RWPE2 (cell line): Measurements from ENCODE around the gene ENAH.

Experiments used
- ATAC-seq: fragments of 200-7000 bp; cut with Tn5 transposase; 3 replicates; pipeline ENCODE4 v1.9.1; 2021; ENCODE audit warnings: low read depth
- DNase-seq: peaks from one replicate; pipeline ENCODE4 v3.0.0-alpha.2; 2020; ENCODE audit warnings: low spot score
- H3K27ac ChIP-seq: fragments of 450-650 bp; 2 replicates; pipeline ENCODE4 v1.5.1; 2017; ENCODE audit warnings: mild to moderate bottlenecking; ENCODE audit not compliant: poor library complexity, severe bottlenecking
- H3K27me3 ChIP-seq: fragments of 250-450 bp; sonication (Bioruptor Pico); 2 replicates; pipeline ENCODE4 v1.5.1; 2021; ENCODE audit warnings: mild to moderate bottlenecking, moderate library complexity; ENCODE audit not compliant: insufficient read depth, poor library complexity, severe bottlenecking
- H3K36me3 ChIP-seq: fragments of 250-450 bp; sonication (Bioruptor Pico); 2 replicates; pipeline ENCODE4 v1.5.1; 2020; ENCODE audit warnings: low read depth, mild to moderate bottlenecking, moderate library complexity
- H3K4me1 ChIP-seq: fragments of 250-450 bp; sonication (Bioruptor Pico); 2 replicates; pipeline ENCODE4 v1.5.1; 2021; ENCODE audit warnings: mild to moderate bottlenecking, moderate library complexity; ENCODE audit not compliant: insufficient read depth, poor library complexity, severe bottlenecking
- H3K4me3 ChIP-seq: fragments of 250-450 bp; sonication (Bioruptor Pico); 2 replicates; pipeline ENCODE4 v1.5.1; 2021; ENCODE audit warnings: mild to moderate bottlenecking, moderate library complexity; ENCODE audit not compliant: severe bottlenecking
- H3K9me3 ChIP-seq: fragments of 250-450 bp; sonication (Bioruptor Pico); 2 replicates; pipeline ENCODE4 v1.5.1; 2021; ENCODE audit warnings: mild to moderate bottlenecking, moderate library complexity; ENCODE audit not compliant: severe bottlenecking
- CTCF ChIP-seq: fragments of 450-650 bp; IDR thresholded peaks from one replicate; pipeline ENCODE4 v1.5.1; 2017; ENCODE audit warnings: mild to moderate bottlenecking, moderate library complexity; ENCODE audit not compliant: poor library complexity, severe bottlenecking

The ENAH gene

GRCh38 chr1:225653463-225654276, 747 bp upstream of the ENAH start:
- Histone ChIP-seq H3K9me3 (no peaks in the 10 kb centered on the region), H3K36me3 (no peaks in the 10 kb centered on the region), H3K27ac (peak overlapping the region; percentile 91), H3K27me3 (no peaks in the 10 kb centered on the region), H3K4me3 (peak overlapping the region; percentile 98), H3K4me1 (peaks cover 39% of the 10 kb centered on the region)
- TF ChIP-seq CTCF: no peak
- DNase-seq (peak; percentile 50), ATAC-seq (peak; percentile 15)

GRCh38 chr1:225651872-225652728, 823 bp downstream of the ENAH start:
- Histone ChIP-seq H3K36me3 (no peaks in the 10 kb centered on the region), H3K9me3 (no peaks in the 10 kb centered on the region), H3K27me3 (no peaks in the 10 kb centered on the region), H3K27ac (peak overlapping the region; percentile 91), H3K4me3 (peak overlapping the region; percentile 98), H3K4me1 (peaks cover 28% of the 10 kb centered on the region)
- ATAC-seq (no peak), DNase-seq (no peak)
- TF ChIP-seq CTCF: no peak

- Histone ChIP-seq H3K27ac (peak overlapping the region; percentile 91), H3K9me3 (no peaks in the 10 kb centered on the region), H3K4me3 (peak overlapping the region; percentile 98), H3K36me3 (no peaks in the 10 kb centered on the region), H3K27me3 (no peaks in the 10 kb centered on the region), H3K4me1 (peaks cover 23% of the 10 kb centered on the region)
- no peak for TF ChIP-seq CTCF
- ATAC-seq: no peak
- DNase-seq: no peak
These were observed 1.5 kb downstream of the ENAH start for GRCh38 chr1:225651376-225651871.

GRCh38 chr1:225650179-225650578, 2.7 kb downstream of the ENAH start:
- ATAC-seq (no peak), DNase-seq (no peak)
- H3K4me3 ChIP-seq: peak overlapping the region; percentile 1
- peaks cover 13% of the 10 kb centered on the region for H3K4me1 ChIP-seq
- no peaks in the 10 kb centered on the region for H3K36me3 ChIP-seq
- H3K9me3 ChIP-seq: no peaks in the 10 kb centered on the region
- H3K27ac ChIP-seq: no peak overlapping the region
- no peaks in the 10 kb centered on the region for H3K27me3 ChIP-seq
- TF ChIP-seq CTCF: no peak
